ENCODE results near the gene HDHD3. TPM values are rescaled to one million over a fixed set of nuclear protein-coding genes. Genes with fewer than 3 reads are reported as not detected.

HDHD3 gene
- total and polyA plus RNA-seq, 2 experiments from 2014 or later: 32.1 to 44.6 TPM

DNA sequence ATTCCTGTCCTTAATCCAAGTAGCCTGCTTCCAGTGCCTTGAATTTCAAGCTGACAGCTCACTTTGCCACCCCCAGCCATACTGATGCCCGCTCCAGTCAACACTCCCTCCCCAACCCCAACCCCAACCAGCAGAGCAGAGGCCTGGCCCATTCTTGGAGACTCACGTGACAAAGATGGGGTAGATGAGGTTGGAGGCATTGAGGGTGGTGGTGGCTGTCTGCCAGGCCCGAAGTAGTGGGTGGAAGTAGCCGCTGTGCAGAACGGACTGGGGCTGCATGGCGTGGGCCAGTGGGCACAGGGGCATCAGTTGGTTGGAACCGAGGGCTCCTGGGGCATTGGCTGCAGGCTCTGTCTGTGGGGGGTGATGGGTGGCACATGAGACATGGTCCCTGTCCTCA, 16.5 kb upstream of the HDHD3 start:
- Histone ChIP-seq H3K36me3 (peaks cover 4% of the 10 kb centered on the region), H3K4me1 (ENCODE audit: low read depth) (no peaks in the 10 kb centered on the region), H3K27me3 (no peaks in the 10 kb centered on the region), H3K9me3 (ENCODE audit: low read depth) (no peaks in the 10 kb centered on the region), H3K4me3 (no peak overlapping the region), H3K27ac (no peak overlapping the region)
- no peak for DNase-seq (ENCODE audit: low read depth in 1 of 2, low spot score in 1 of 2)
- TF ChIP-seq CTCF (IDR thresholded peaks at IDR 0.05; ENCODE audit: low read depth, low read length): no peak

DNA sequence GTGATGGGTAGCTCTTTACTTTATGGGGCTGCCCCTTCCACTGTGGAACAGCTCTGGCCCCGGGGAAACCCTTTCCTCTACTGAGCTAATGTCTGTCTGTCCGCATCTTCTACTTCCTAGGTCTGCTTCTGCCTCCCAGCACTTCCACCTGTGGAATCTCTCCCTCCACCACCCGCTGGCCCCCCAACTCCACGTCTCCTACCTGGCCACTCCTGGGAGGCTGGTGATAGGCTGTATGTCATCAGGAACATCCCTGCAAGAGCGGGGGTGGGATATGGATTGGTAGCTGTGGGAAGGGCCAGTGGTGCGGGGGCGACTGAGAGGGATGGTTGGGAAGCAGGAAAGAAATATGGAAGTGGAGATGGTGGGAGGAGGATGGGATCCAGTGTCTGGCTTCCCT, 15.1 kb upstream of the HDHD3 start:
- Histone ChIP-seq H3K36me3 (peaks cover 6% of the 10 kb centered on the region), H3K4me1 (ENCODE audit: low read depth) (no peaks in the 10 kb centered on the region), H3K4me3 (no peak overlapping the region), H3K27me3 (no peaks in the 10 kb centered on the region), H3K9me3 (ENCODE audit: low read depth) (no peaks in the 10 kb centered on the region), H3K27ac (no peak overlapping the region)
- no peak for DNase-seq (ENCODE audit: low read depth in 1 of 2, low spot score in 1 of 2)
- no peak for TF ChIP-seq CTCF (IDR thresholded peaks at IDR 0.05; ENCODE audit: low read depth, low read length)

DNA sequence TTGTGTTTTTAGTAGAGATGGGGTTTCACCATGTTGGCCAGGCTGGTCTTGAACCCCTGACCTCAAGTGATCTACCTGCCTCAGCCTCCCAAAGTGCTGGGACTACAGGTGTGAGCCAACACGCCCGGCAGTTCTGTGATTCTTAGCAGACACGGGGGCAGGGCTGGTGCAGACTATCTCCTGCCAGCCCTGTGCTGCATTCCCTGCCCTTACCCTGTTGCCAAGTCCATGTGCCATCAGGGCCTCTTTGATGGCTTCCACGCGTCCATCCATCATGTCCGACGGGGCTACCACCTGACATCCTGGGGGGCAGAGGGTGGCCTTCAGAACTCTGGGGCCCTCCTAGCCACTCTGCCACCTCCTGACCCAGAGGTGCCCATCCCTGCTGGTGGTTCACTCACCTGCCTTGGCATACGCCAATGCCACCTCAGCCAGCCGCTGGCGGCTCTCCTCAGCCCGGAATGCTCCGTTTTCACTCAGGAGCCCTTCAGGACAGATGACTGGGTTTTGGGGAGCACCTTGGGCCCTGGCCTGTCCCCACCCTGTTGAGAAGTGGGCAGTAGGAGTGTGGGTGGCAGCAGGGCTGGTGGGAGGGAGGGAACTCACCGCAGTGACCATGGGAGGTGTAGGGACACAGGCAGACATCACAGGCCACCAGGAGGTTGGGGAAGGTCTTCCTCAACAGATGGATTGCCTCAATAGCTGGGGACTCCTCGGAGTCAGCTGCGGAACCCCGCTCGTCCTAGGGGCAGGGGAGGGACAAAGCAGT, 13.6 kb upstream of the HDHD3 start:
- no peak overlapping the region for H3K27ac ChIP-seq
- no peak for DNase-seq (ENCODE audit: low read depth in 1 of 2, low spot score in 1 of 2)
- no peak overlapping the region for H3K4me3 ChIP-seq
- no peaks in the 10 kb centered on the region for H3K27me3 ChIP-seq
- H3K36me3 ChIP-seq: peaks cover 6% of the 10 kb centered on the region
- no peaks in the 10 kb centered on the region for H3K4me1 ChIP-seq (ENCODE audit: low read depth)
- H3K9me3 ChIP-seq (ENCODE audit: low read depth): no peaks in the 10 kb centered on the region
- no peak for TF ChIP-seq CTCF (IDR thresholded peaks at IDR 0.05; ENCODE audit: low read depth, low read length)

DNA sequence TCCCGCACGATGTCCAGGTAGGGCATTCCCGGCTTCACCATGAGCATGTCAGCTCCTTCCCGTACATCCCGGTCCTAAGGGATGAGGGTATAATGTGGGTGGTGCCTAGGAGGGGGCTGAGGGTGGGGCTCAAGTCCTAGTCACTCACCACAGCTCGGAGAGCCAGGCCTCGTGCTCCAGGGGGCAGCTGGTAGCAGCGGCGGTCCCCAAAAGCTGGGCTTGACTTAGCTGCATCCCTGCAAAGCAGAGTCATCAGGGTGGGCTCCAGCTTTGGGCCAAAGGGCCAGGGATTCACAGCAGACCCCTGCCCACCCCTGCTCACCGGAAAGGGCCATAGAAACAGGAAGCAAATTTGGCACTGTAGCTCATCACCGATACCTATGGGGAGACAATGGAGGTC, 12.7 kb upstream of the HDHD3 start:
- no peak for DNase-seq (ENCODE audit: low read depth in 1 of 2, low spot score in 1 of 2)
- no peak for TF ChIP-seq CTCF (IDR thresholded peaks at IDR 0.05; ENCODE audit: low read depth, low read length)
- Histone ChIP-seq H3K4me1 (ENCODE audit: low read depth) (no peaks in the 10 kb centered on the region), H3K4me3 (no peak overlapping the region), H3K36me3 (peaks cover 6% of the 10 kb centered on the region), H3K27ac (no peak overlapping the region), H3K27me3 (no peaks in the 10 kb centered on the region), H3K9me3 (ENCODE audit: low read depth) (no peaks in the 10 kb centered on the region)

- no peak overlapping the region for H3K27ac ChIP-seq
- no peak overlapping the region for H3K4me3 ChIP-seq
- DNase-seq (ENCODE audit: low read depth in 1 of 2, low spot score in 1 of 2): no peak
- no peaks in the 10 kb centered on the region for H3K9me3 ChIP-seq (ENCODE audit: low read depth)
- no peak for TF ChIP-seq CTCF (IDR thresholded peaks at IDR 0.05; ENCODE audit: low read depth, low read length)
- no peaks in the 10 kb centered on the region for H3K4me1 ChIP-seq (ENCODE audit: low read depth)
- peaks cover 6% of the 10 kb centered on the region for H3K36me3 ChIP-seq
- no peaks in the 10 kb centered on the region for H3K27me3 ChIP-seq
Observed at GRCh38 chr9:113388833-113389232, 12.0 kb upstream of the HDHD3 start.

Measured in cardiac muscle cell (in vitro differentiated cells and primary cell).